H1 (cell line): ENCODE results near the gene TTI1.

Experiments
- ATF3 ChIP-seq: IDR thresholded peaks from 2 replicates; pipeline ENCODE4 v1.6.1; 2011; ENCODE audit warnings: low read depth, mild to moderate bottlenecking, low read length; ENCODE audit not compliant: insufficient read depth
- CHD2 ChIP-seq: IDR thresholded peaks from 2 replicates; pipeline ENCODE4 v1.6.1; 2012; ENCODE audit warnings: low read length, improper control_type of control experiment
- JUND ChIP-seq: IDR thresholded peaks from 2 replicates; pipeline ENCODE4 v1.6.1; 2011; ENCODE audit warnings: mild to moderate bottlenecking, improper control_type of control experiment, low read length
- POLR2AphosphoS5 ChIP-seq: IDR thresholded peaks from 2 replicates; pipeline ENCODE4 v1.6.1; 2011; ENCODE audit warnings: low read depth, low read length
- TF ChIP-seq, protein P1 (sequence below), 3 experiments: IDR thresholded peaks; 1 replicate in 2 of 3; 2 replicates in 1 of 3; pipeline versions ENCODE4 v1.5.1 to v1.6.1; 2011; ENCODE audit warnings: low read length in 3 of 3, mild to moderate bottlenecking in 3 of 3, inconsistent platforms in 2 of 3, low read depth in 1 of 3, moderate library complexity in 1 of 3; ENCODE audit not compliant: insufficient read depth in 1 of 3; ENCODE audit errors: control extremely low read depth in 1 of 3

DNA sequence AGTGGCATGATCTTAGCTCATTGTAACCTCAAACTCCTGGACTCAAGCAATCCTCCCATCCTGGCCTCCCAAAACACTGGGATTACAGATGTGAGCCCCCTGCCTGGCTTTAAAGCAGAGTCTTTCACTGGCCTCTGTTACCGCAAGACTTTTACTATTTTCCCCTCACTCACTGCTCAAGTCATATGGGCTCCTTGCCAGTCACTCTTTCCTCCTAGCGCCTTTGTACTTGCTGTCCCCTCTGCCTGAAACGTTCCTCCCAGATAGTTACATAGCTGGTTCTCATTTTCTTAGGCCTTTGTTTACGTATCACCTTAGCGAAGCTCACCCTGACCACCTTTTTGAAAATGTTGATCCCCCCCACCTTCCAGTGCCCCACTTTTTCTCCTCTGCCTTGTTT, 29.6 kb upstream of the TTI1 start:
- TF ChIP-seq, protein P1, sequence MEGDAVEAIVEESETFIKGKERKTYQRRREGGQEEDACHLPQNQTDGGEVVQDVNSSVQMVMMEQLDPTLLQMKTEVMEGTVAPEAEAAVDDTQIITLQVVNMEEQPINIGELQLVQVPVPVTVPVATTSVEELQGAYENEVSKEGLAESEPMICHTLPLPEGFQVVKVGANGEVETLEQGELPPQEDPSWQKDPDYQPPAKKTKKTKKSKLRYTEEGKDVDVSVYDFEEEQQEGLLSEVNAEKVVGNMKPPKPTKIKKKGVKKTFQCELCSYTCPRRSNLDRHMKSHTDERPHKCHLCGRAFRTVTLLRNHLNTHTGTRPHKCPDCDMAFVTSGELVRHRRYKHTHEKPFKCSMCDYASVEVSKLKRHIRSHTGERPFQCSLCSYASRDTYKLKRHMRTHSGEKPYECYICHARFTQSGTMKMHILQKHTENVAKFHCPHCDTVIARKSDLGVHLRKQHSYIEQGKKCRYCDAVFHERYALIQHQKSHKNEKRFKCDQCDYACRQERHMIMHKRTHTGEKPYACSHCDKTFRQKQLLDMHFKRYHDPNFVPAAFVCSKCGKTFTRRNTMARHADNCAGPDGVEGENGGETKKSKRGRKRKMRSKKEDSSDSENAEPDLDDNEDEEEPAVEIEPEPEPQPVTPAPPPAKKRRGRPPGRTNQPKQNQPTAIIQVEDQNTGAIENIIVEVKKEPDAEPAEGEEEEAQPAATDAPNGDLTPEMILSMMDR (IDR thresholded peaks at IDR 0.05; ENCODE audit: control extremely low read depth in 1 of 3, insufficient read depth in 1 of 3, low read depth in 1 of 3, low read length in 3 of 3): no peak
- TF ChIP-seq JUND (no peak), CHD2 (no peak), POLR2AphosphoS5 (no peak), ATF3 (no peak)
